MCF 10A (cell line): ENCODE results near the gene LRFN2. TPM values are rescaled to one million over a fixed set of nuclear protein-coding genes. Genes with fewer than 3 reads are reported as not detected.

ENCODE experiments used
- BruUV-seq: library from RNA; stranded (reverse); fragments of 400-500 nt; replicated peaks from 2 replicates; lab custom pipeline; 2021; lab: Mats Ljungman, UMichigan
- CTCF ChIA-PET: fragments of 300-600 bp; sonication (Branson Sonifier 250); formaldehyde crosslinking; extraction: SDS; loops from one replicate; lab custom pipeline; 2021; ENCODE audit warnings: antibody characterized with exemption, inconsistent platforms; lab: Yijun Ruan, JAX
- POLR2A ChIA-PET: fragments of 300-600, 350-650 bp; sonication (Branson Sonifier 250); formaldehyde crosslinking; extraction: SDS; loops from one replicate; lab custom pipeline; 2020; ENCODE audit warnings: antibody characterized with exemption, inconsistent platforms; lab: Yijun Ruan, JAX
- DNase-seq: peaks from one replicate; pipeline ENCODE4 v3.0.0-alpha.2; 2018; ENCODE audit not compliant: unreplicated experiment
- H3K27ac Mint-ChIP-seq: one replicate; pipeline ENCODE4 v1.8.0; 2022; ENCODE audit warnings: mild to moderate bottlenecking, low read depth, mixed read lengths; ENCODE audit not compliant: unreplicated experiment
- H3K27me3 Mint-ChIP-seq: one replicate; pipeline ENCODE4 v1.8.0; 2022; ENCODE audit warnings: mixed read lengths; ENCODE audit not compliant: insufficient read depth, unreplicated experiment
- H3K36me3 Mint-ChIP-seq: one replicate; pipeline ENCODE4 v1.8.0; 2022; ENCODE audit warnings: mild to moderate bottlenecking, moderate library complexity, mixed read lengths; ENCODE audit not compliant: insufficient read depth, unreplicated experiment
- H3K4me1 Mint-ChIP-seq: one replicate; pipeline ENCODE4 v1.8.0; 2022; ENCODE audit warnings: mixed read lengths; ENCODE audit not compliant: insufficient read depth, unreplicated experiment
- H3K4me3 Mint-ChIP-seq: one replicate; pipeline ENCODE4 v1.8.0; 2022; ENCODE audit warnings: mild to moderate bottlenecking, moderate library complexity, mixed read lengths; ENCODE audit not compliant: unreplicated experiment
- H3K9me3 Mint-ChIP-seq: one replicate; pipeline ENCODE4 v1.8.0; 2022; ENCODE audit warnings: mixed read lengths; ENCODE audit not compliant: unreplicated experiment
- intact Hi-C: fragments of 100-400 bp; cut with micrococcal nuclease; formaldehyde crosslinking; loops from 2 replicates; pipeline ENCODE4 v1.14.1; 2022
- total RNA-seq: library from RNA; stranded (reverse); gene quantifications from 2 replicates; pipeline ENCODE4 v1.2.3, GENCODE V29; 2022
- TF ChIP-seq, protein P1 (sequence below): fragments of 200-600 bp; IDR thresholded peaks from one replicate; pipeline ENCODE4 v1.8.0; 2022; ENCODE audit warnings: antibody characterized with exemption, mild to moderate bottlenecking; ENCODE audit not compliant: unreplicated experiment

LRFN2 gene
- total RNA-seq, 1 experiment from 2014 or later: not detected

DNA sequence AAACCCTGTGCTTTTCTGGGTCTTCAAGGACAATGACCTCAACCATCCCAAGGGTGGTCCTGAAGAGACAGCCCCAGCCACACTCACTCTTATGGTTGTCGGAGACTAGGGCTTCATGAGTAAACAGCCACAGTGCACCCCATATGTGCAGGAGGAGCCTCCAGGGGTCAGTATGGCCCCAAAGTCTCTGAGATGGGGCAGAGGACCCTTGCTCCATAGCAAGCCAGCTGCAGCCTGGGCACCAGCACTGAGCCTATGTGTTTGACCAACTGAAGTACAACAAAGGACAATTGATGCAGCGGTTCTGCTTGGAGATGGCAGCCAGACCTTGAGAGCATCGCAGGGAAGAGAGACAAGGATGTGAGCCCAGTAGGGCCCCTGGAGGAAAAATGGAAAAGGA, 112.2 kb downstream of the LRFN2 start:
- no peaks in the 10 kb centered on the region for H3K36me3 Mint-ChIP-seq
- TF ChIP-seq, protein P1, sequence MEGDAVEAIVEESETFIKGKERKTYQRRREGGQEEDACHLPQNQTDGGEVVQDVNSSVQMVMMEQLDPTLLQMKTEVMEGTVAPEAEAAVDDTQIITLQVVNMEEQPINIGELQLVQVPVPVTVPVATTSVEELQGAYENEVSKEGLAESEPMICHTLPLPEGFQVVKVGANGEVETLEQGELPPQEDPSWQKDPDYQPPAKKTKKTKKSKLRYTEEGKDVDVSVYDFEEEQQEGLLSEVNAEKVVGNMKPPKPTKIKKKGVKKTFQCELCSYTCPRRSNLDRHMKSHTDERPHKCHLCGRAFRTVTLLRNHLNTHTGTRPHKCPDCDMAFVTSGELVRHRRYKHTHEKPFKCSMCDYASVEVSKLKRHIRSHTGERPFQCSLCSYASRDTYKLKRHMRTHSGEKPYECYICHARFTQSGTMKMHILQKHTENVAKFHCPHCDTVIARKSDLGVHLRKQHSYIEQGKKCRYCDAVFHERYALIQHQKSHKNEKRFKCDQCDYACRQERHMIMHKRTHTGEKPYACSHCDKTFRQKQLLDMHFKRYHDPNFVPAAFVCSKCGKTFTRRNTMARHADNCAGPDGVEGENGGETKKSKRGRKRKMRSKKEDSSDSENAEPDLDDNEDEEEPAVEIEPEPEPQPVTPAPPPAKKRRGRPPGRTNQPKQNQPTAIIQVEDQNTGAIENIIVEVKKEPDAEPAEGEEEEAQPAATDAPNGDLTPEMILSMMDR: no peak
- H3K4me1 Mint-ChIP-seq: no peaks in the 10 kb centered on the region
- ChIA-PET CTCF (no interaction called here), POLR2A (no interaction called here)
- H3K27me3 Mint-ChIP-seq: no peaks in the 10 kb centered on the region
- H3K27ac Mint-ChIP-seq: no peak overlapping the region
- no TSS peak for BruUV-seq
- DNase-seq: no peak
- intact Hi-C loops: no loop called here
- H3K4me3 Mint-ChIP-seq: no peak overlapping the region
- peaks cover 20% of the 10 kb centered on the region for H3K9me3 Mint-ChIP-seq

DNA sequence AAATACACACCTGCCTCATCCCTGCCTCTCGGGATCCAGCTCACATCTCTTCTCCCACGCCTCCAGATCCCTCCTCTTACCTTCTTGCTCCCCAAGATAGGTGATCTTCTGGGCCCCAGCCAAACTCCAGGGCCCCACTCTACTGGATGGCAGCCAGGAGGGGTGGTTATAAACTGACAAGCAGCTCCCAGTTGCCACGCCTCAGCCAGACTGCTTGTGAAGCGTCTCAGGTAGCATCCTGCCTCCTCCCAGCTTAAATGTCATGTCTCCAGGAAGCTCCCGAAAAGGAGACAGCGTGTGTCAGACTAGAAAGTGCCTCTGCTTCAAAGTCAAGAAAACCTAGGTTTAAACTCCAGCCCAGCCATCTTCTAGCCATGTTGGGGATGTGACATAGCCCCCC, 114.1 kb downstream of the LRFN2 start:
- no peaks in the 10 kb centered on the region for H3K4me1 Mint-ChIP-seq
- H3K27ac Mint-ChIP-seq: no peak overlapping the region

DNA sequence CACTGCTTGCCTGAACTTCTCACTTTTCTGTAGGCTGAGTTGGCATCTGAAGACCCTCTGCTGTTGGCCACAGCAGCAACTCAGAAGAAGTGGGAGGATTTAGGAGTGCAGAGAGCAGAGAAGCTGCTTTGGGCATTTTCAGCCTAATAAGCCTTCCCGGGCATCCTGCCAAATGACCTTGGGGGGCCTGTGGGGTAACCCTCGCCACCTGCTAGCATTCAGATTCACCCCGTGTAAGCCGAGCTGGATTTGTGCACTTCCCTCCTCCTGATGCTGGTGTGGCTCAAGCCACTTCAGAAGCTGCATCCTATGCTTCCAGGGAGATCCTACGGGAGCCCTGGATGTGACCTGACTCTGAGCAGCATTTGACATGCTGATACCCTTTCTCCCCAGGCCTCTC, 114.8 kb downstream of the LRFN2 start:
- intact Hi-C loops: no loop called here
- ChIA-PET POLR2A (no interaction called here), CTCF (no interaction called here)
- Mint-ChIP-seq H3K27me3 (no peaks in the 10 kb centered on the region), H3K4me1 (no peaks in the 10 kb centered on the region), H3K36me3 (no peaks in the 10 kb centered on the region), H3K4me3 (no peak overlapping the region), H3K9me3 (peaks cover 29% of the 10 kb centered on the region), H3K27ac (no peak overlapping the region)
- BruUV-seq: no TSS peak
- no peak for DNase-seq
- TF ChIP-seq, protein P1: no peak

More for the DNA sequence above, 114.1 kb downstream of the LRFN2 start:
- H3K4me3 Mint-ChIP-seq: no peak overlapping the region
- no TSS peak for BruUV-seq
- TF ChIP-seq, protein P1: no peak
- intact Hi-C loops: no loop called here
- ChIA-PET CTCF (no interaction called here), POLR2A (no interaction called here)
- DNase-seq: no peak
- H3K9me3 Mint-ChIP-seq: peaks cover 28% of the 10 kb centered on the region
- no peaks in the 10 kb centered on the region for H3K36me3 Mint-ChIP-seq
- H3K27me3 Mint-ChIP-seq: no peaks in the 10 kb centered on the region

DNA sequence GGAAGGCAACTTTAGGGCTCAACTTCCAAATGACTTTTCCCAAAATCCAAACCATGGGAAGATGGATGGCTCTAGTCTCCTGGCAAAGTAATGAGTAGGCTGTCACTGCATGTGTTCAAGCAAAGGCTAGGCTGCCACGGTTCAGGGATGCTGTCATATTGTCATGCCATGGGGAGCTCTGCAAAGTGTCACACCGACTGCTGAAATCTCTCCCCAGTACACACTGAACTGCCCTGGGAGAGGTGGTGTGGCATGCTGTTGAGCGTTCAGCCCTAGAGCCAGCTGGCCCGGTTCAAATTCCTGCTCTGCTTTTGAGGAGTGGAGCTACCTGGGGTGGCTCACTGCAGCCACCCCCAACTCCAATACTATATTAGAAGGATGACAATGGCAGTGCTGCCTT, 115.9 kb downstream of the LRFN2 start:
- intact Hi-C loops: no loop called here
- no peaks in the 10 kb centered on the region for H3K4me1 Mint-ChIP-seq
- no peak overlapping the region for H3K4me3 Mint-ChIP-seq
- no peaks in the 10 kb centered on the region for H3K27me3 Mint-ChIP-seq
- POLR2A ChIA-PET: no interaction called here
- H3K27ac Mint-ChIP-seq: no peak overlapping the region
- DNase-seq: no peak
- peaks cover 26% of the 10 kb centered on the region for H3K9me3 Mint-ChIP-seq
- CTCF ChIA-PET: no interaction called here
- no peaks in the 10 kb centered on the region for H3K36me3 Mint-ChIP-seq
- BruUV-seq: no TSS peak
- TF ChIP-seq, protein P1: no peak
